ENCODE results near the gene CDYL2.

- TF ChIP-seq CTCF (conservative IDR thresholded peaks at IDR 0.05; ENCODE audit: low read depth, low read length) (no peak), EZH2 (IDR thresholded peaks at IDR 0.05; ENCODE audit: low read length, unreplicated experiment) (no peak)
Measured at GRCh38 chr16:80655751-80656150, 148.6 kb downstream of the CDYL2 start.
